PC-9 (cell line): ENCODE measurements around the gene UTF1.

ENCODE experiments used
- CTCF ChIP-seq: fragments of 200-600 bp; sonication (generic); conservative IDR thresholded peaks from 2 replicates; pipeline ENCODE4 v1.6.1; 2017; ENCODE audit warnings: mixed run types, antibody characterized with exemption, mild to moderate bottlenecking, moderate library complexity
- EZH2 ChIP-seq: fragments of 200-600 bp; sonication (generic); IDR thresholded peaks from 2 replicates; pipeline ENCODE4 v1.8.0; 2017; ENCODE audit warnings: antibody characterized with exemption, low read depth

- TF ChIP-seq CTCF, result no peak
- no peak for TF ChIP-seq EZH2
Observed at GRCh38 chr10:133269367-133269766, 39.4 kb downstream of the UTF1 start.
